ENCODE measurements around the gene CDON.

GRCh38 chr11:126048197-126048596, 14.5 kb downstream of the CDON start:
- TF ChIP-seq YY1 (IDR thresholded peaks at IDR 0.05; ENCODE audit: low read depth) (no peak), TCF12 (IDR thresholded peaks at IDR 0.05; ENCODE audit: low read depth) (no peak), MAX (IDR thresholded peaks at IDR 0.05) (no peak), TEAD4 (IDR thresholded peaks at IDR 0.05) (no peak), FOXM1 (IDR thresholded peaks at IDR 0.05; ENCODE audit: borderline replicate concordance, low read depth) (no peak), NFIC (IDR thresholded peaks at IDR 0.05) (no peak), CEBPB (IDR thresholded peaks at IDR 0.05) (no peak), EP300 (IDR thresholded peaks at IDR 0.05; ENCODE audit: borderline replicate concordance) (no peak), REST (IDR thresholded peaks at IDR 0.05; ENCODE audit: low read depth) (no peak), RAD21 (IDR thresholded peaks at IDR 0.05; ENCODE audit: low read depth) (no peak), ZBTB7A (IDR thresholded peaks at IDR 0.05; ENCODE audit: low read depth) (no peak), CREB1 (IDR thresholded peaks at IDR 0.05; ENCODE audit: low read depth) (no peak), TAF1 (IDR thresholded peaks at IDR 0.05; ENCODE audit: low read depth) (no peak), USF1 (IDR thresholded peaks at IDR 0.05) (no peak)

Measured in Ishikawa (cell line).